ENCODE results near the gene CDH12. TPM values are rescaled to one million over a fixed set of nuclear protein-coding genes. Genes with fewer than 3 reads are reported as not detected.

Gene CDH12
- total and polyA plus RNA-seq, 2 experiments from 2014 or later: not detected

- Histone ChIP-seq H2AFZ (no peak overlapping the region), H4K20me1 (ENCODE audit: insufficient read depth) (no peaks in the 10 kb centered on the region), H3K4me1 (ENCODE audit: insufficient read depth) (no peaks in the 10 kb centered on the region), H3K79me2 (ENCODE audit: insufficient read depth) (no peaks in the 10 kb centered on the region), H3K9ac (no peak overlapping the region), H3K9me2 (ENCODE audit: insufficient read depth) (no peaks in the 10 kb centered on the region), H3K27me3 (replicated peaks; ENCODE audit: insufficient read depth) (no peaks in the 10 kb centered on the region), H3K4me3 (no peak overlapping the region), H3K4me2 (ENCODE audit: unreplicated experiment) (no peak overlapping the region), H3K27ac (no peak overlapping the region), H3F3A (ENCODE audit: insufficient read depth) (no peaks in the 10 kb centered on the region), H3K36me3 (ENCODE audit: low read depth) (no peaks in the 10 kb centered on the region), H3K9me3 (ENCODE audit: low read depth) (no peaks in the 10 kb centered on the region)
- no peak for TF ChIP-seq EZH2phosphoT487 (IDR thresholded peaks at IDR 0.05; ENCODE audit: insufficient read depth, low read depth)
- no peak for TF ChIP-seq EZH2 (IDR thresholded peaks at IDR 0.05; ENCODE audit: insufficient read depth, poor library complexity, severe bottlenecking)
- 32 to 35% methylated on average over 4 of the region's 4 CpGs for WGBS, 2 experiments (ENCODE audit: low coverage in 1 of 2, low lambda C conversion rate in 2 of 2, missing lambda C conversion rate in 2 of 2)
- in situ Hi-C loops (cut with MboI): no loop called here
- no peak for DNase-seq
Measured at GRCh38 chr5:22855824-22856223, 2.7 kb upstream of the CDH12 start.

DNA sequence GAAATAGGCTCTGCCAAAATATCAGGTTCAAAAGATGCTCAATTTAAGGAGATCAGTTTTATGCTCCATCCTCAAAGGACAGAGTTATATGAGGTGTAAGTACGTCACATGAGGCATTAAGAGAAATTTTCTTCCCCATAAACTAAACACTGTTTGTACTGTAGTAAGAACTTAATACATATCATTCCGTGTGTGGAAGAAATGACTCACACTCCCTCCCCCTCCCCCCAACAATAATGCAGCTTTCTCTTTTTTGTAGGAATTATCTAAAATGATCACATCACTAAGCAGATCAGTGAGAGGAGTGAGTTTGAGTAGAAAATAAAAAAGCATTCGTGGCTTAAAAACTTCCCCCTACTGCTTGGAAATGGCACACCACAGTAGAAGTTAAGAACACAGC lies 2.2 kb downstream of the CDH12 start:
- Histone ChIP-seq H4K20me1 (ENCODE audit: insufficient read depth) (no peaks in the 10 kb centered on the region), H3K27ac (no peak overlapping the region), H2AFZ (no peak overlapping the region), H3F3A (ENCODE audit: insufficient read depth) (no peaks in the 10 kb centered on the region), H3K4me3 (no peak overlapping the region), H3K4me1 (ENCODE audit: insufficient read depth) (no peaks in the 10 kb centered on the region), H3K9me3 (ENCODE audit: low read depth) (no peaks in the 10 kb centered on the region), H3K4me2 (ENCODE audit: unreplicated experiment) (no peak overlapping the region), H3K27me3 (replicated peaks; ENCODE audit: insufficient read depth) (no peaks in the 10 kb centered on the region), H3K9ac (no peak overlapping the region), H3K36me3 (ENCODE audit: low read depth) (no peaks in the 10 kb centered on the region), H3K79me2 (ENCODE audit: insufficient read depth) (no peaks in the 10 kb centered on the region), H3K9me2 (ENCODE audit: insufficient read depth) (no peaks in the 10 kb centered on the region)
- WGBS, 2 experiments (ENCODE audit: low coverage in 1 of 2, low lambda C conversion rate in 2 of 2, missing lambda C conversion rate in 2 of 2): 16 to 22% methylated on average over 3 of the region's 3 CpGs
- no peak for TF ChIP-seq EZH2phosphoT487 (IDR thresholded peaks at IDR 0.05; ENCODE audit: insufficient read depth, low read depth)
- no peak for TF ChIP-seq EZH2 (IDR thresholded peaks at IDR 0.05; ENCODE audit: insufficient read depth, poor library complexity, severe bottlenecking)
- no peak for DNase-seq
- in situ Hi-C loops (cut with MboI): no loop called here

DNA sequence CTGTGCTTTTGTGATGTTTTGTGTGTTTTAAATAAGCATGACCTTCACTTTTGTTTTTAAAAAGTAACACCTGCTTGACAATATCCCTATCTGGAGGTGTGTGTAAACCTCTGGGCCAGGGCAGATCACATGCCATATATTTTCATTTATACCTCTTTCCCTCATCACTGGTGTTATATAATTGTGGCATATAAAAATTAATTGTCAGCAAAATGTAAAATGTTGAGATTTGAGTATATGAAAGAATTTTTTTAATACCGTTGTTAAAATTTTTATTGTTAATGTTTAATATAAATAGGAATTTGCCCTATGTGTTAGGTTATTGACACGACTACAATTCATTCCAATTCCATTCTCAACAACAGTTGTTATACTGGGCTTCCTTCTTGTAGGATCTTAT lies 6.5 kb downstream of the CDH12 start:
- no peaks in the 10 kb centered on the region for H3K27me3 ChIP-seq (replicated peaks; ENCODE audit: insufficient read depth)
- H3K27ac ChIP-seq: no peak overlapping the region
- in situ Hi-C loops (cut with MboI): no loop called here
- H2AFZ ChIP-seq: no peak overlapping the region
- no peaks in the 10 kb centered on the region for H3K9me3 ChIP-seq (ENCODE audit: low read depth)
- H4K20me1 ChIP-seq (ENCODE audit: insufficient read depth): no peaks in the 10 kb centered on the region
- no peaks in the 10 kb centered on the region for H3F3A ChIP-seq (ENCODE audit: insufficient read depth)
- no peak overlapping the region for H3K9ac ChIP-seq
- no peaks in the 10 kb centered on the region for H3K9me2 ChIP-seq (ENCODE audit: insufficient read depth)
- 26 to 38% methylated on average over 2 of the region's 2 CpGs for WGBS, 2 experiments (ENCODE audit: low coverage in 1 of 2, low lambda C conversion rate in 2 of 2, missing lambda C conversion rate in 2 of 2)
- no peaks in the 10 kb centered on the region for H3K36me3 ChIP-seq (ENCODE audit: low read depth)
- no peak for TF ChIP-seq EZH2 (IDR thresholded peaks at IDR 0.05; ENCODE audit: insufficient read depth, poor library complexity, severe bottlenecking)
- no peak for TF ChIP-seq EZH2phosphoT487 (IDR thresholded peaks at IDR 0.05; ENCODE audit: insufficient read depth, low read depth)
- H3K4me2 ChIP-seq (ENCODE audit: unreplicated experiment): no peak overlapping the region
- no peaks in the 10 kb centered on the region for H3K4me1 ChIP-seq (ENCODE audit: insufficient read depth)
- no peaks in the 10 kb centered on the region for H3K79me2 ChIP-seq (ENCODE audit: insufficient read depth)
- H3K4me3 ChIP-seq: no peak overlapping the region
- DNase-seq: no peak

DNA sequence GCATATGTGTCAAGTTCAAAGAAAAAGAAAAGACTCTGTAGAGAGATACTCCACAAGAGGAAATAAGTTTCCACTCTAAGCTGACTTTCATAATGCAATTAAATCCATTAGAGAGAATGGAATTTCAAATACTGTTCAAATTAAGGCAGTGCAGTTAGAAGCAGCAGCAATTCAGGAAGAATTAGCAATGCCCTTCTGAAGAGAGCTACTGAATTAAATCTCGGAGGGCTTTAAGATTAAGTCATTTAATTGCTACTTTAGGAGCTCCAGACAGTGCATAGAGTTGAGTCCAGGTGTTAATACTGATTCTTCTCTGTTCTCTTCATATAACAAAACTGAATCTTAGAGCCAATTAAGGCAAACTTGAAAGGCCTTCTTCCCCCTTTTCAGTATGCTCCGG lies 8.5 kb downstream of the CDH12 start:
- no peak for DNase-seq
- in situ Hi-C loops (cut with MboI): no loop called here
- H2AFZ ChIP-seq: no peak overlapping the region
- no peak overlapping the region for H3K4me2 ChIP-seq (ENCODE audit: unreplicated experiment)
- no peak for TF ChIP-seq EZH2 (IDR thresholded peaks at IDR 0.05; ENCODE audit: insufficient read depth, poor library complexity, severe bottlenecking)
- no peak for TF ChIP-seq EZH2phosphoT487 (IDR thresholded peaks at IDR 0.05; ENCODE audit: insufficient read depth, low read depth)
- H3K9me2 ChIP-seq (ENCODE audit: insufficient read depth): no peaks in the 10 kb centered on the region
- no peaks in the 10 kb centered on the region for H4K20me1 ChIP-seq (ENCODE audit: insufficient read depth)
- WGBS, 2 experiments (ENCODE audit: low coverage in 1 of 2, low lambda C conversion rate in 2 of 2, missing lambda C conversion rate in 2 of 2): 32 to 36% methylated on average over 2 of the region's 2 CpGs
- H3K79me2 ChIP-seq (ENCODE audit: insufficient read depth): no peaks in the 10 kb centered on the region
- no peak overlapping the region for H3K4me3 ChIP-seq
- no peaks in the 10 kb centered on the region for H3F3A ChIP-seq (ENCODE audit: insufficient read depth)
- H3K9me3 ChIP-seq (ENCODE audit: low read depth): no peaks in the 10 kb centered on the region
- H3K27me3 ChIP-seq (replicated peaks; ENCODE audit: insufficient read depth): no peaks in the 10 kb centered on the region
- no peak overlapping the region for H3K27ac ChIP-seq
- H3K4me1 ChIP-seq (ENCODE audit: insufficient read depth): no peaks in the 10 kb centered on the region
- no peak overlapping the region for H3K9ac ChIP-seq
- H3K36me3 ChIP-seq (ENCODE audit: low read depth): no peaks in the 10 kb centered on the region

DNA sequence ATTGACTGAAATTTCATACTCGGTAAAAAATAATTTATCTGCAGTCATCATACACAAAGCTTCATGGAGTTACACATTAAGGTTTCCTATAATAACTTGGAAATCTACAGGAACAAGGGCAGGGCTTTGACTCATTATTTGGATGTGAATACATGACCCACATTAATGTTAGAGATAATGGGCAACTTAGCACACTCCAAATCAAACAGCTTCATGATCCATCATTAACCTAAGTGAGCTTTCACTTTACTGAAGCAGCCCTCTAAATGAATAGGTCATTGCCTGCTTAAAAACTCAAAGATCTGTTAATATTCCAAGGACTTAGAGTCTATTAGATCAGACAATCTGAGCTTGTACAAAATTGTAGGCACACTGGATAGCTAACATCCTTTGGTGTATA lies 9.0 kb downstream of the CDH12 start:
- 23 to 33% methylated on average over 1 of the region's 1 CpG for WGBS, 2 experiments (ENCODE audit: low coverage in 1 of 2, low lambda C conversion rate in 2 of 2, missing lambda C conversion rate in 2 of 2)
- in situ Hi-C loops (cut with MboI): no loop called here
- H3K9me3 ChIP-seq (ENCODE audit: low read depth): no peaks in the 10 kb centered on the region
- H3K4me3 ChIP-seq: no peak overlapping the region
- H4K20me1 ChIP-seq (ENCODE audit: insufficient read depth): no peaks in the 10 kb centered on the region
- no peak overlapping the region for H3K9ac ChIP-seq
- no peak for DNase-seq
- H3K4me2 ChIP-seq (ENCODE audit: unreplicated experiment): no peak overlapping the region
- H3K36me3 ChIP-seq (ENCODE audit: low read depth): no peaks in the 10 kb centered on the region
- TF ChIP-seq EZH2phosphoT487 (IDR thresholded peaks at IDR 0.05; ENCODE audit: insufficient read depth, low read depth): no peak
- no peak for TF ChIP-seq EZH2 (IDR thresholded peaks at IDR 0.05; ENCODE audit: insufficient read depth, poor library complexity, severe bottlenecking)
- no peaks in the 10 kb centered on the region for H3K27me3 ChIP-seq (replicated peaks; ENCODE audit: insufficient read depth)
- H3K4me1 ChIP-seq (ENCODE audit: insufficient read depth): no peaks in the 10 kb centered on the region
- H3K9me2 ChIP-seq (ENCODE audit: insufficient read depth): no peaks in the 10 kb centered on the region
- H3K79me2 ChIP-seq (ENCODE audit: insufficient read depth): no peaks in the 10 kb centered on the region
- no peak overlapping the region for H3K27ac ChIP-seq
- H2AFZ ChIP-seq: no peak overlapping the region
- H3F3A ChIP-seq (ENCODE audit: insufficient read depth): no peaks in the 10 kb centered on the region
